Heart left ventricle (tissue), 13 donors: Measurements from ENCODE around the gene TGFBRAP1.

Source experiments
- POLR2A ChIP-seq, 2 donors: fragments of 450-650 bp; IDR thresholded peaks; one replicate each; pipeline ENCODE4 v1.6.1; 2017; ENCODE audit warnings: antibody characterized with exemption in 2 of 2, mild to moderate bottlenecking in 2 of 2, moderate library complexity in 2 of 2
- TF ChIP-seq, protein P1 (sequence below), 12 donors: fragments of 200-600 bp; sonication (generic) in 4 of 12; IDR thresholded peaks; one replicate each; pipeline versions ENCODE4 v1.5.0 to v1.8.0; 2018 to 2022; ENCODE audit warnings: antibody characterized with exemption in 12 of 12, mild to moderate bottlenecking in 5 of 12
- donor health status: ischemic (EF 13 %, LVEDD 7.1; RV severe dilation, severe dysfunction).
- donor health status: DM: no; HTN: yes; CAD: no.
- donor health status: DM: no; HTN: no; CAD: no.
- donor health status: ischemic (EF 25% LVEDD 6.9; RV normal size, moderate dysfunction).
- donor health status: ischemic (EF 25% LVEDD 5.7; RV mildly dilated, moderate dysfunction).
- donor health status: ischemic (EF 35%, LVEDD 5.7; RV mildly dilated, moderate dysfunction).
- donor health status: nonischemic (EF 11% LVEDD 7.7; RV severe dilation, severe dysfunction).
- donor health status: DM: yes; HTN: yes; CAD: no.
- donor health status: PGD.
- donor health status: ischemic (EF 29% LVEDD 5.4; RV normal size, mild dysfunction).
- donor health status: nonischemic (EF 23%, LVEDD 6.1; RV moderate dilation, normal function).

DNA sequence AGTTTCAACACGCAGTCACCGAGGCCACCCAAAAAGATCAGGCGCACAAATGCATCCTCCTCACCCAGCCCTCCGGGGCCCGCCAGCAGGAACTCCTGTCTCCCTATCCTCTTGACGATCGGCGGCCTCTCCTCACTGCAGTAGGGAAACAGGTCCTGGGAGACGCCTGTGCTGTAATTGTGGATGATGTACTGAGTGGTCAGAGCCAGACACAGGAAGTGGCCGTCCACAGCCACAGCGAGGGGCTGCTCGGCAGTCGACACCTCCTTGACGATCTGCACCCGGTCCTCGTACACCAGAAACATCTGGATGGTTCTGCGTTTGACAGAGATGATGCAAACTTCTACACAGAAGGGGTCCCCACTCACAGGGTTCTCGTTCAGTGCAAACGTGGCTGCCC lies 22.0 kb downstream of the TGFBRAP1 start:
- TF ChIP-seq, protein P1, sequence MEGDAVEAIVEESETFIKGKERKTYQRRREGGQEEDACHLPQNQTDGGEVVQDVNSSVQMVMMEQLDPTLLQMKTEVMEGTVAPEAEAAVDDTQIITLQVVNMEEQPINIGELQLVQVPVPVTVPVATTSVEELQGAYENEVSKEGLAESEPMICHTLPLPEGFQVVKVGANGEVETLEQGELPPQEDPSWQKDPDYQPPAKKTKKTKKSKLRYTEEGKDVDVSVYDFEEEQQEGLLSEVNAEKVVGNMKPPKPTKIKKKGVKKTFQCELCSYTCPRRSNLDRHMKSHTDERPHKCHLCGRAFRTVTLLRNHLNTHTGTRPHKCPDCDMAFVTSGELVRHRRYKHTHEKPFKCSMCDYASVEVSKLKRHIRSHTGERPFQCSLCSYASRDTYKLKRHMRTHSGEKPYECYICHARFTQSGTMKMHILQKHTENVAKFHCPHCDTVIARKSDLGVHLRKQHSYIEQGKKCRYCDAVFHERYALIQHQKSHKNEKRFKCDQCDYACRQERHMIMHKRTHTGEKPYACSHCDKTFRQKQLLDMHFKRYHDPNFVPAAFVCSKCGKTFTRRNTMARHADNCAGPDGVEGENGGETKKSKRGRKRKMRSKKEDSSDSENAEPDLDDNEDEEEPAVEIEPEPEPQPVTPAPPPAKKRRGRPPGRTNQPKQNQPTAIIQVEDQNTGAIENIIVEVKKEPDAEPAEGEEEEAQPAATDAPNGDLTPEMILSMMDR (IDR thresholded peaks at IDR 0.05): no peak
- TF ChIP-seq POLR2A (IDR thresholded peaks at IDR 0.05): no peak
